GM12878 (cell line): ENCODE measurements around the gene YBX2. TPM values are rescaled to one million over a fixed set of nuclear protein-coding genes. Genes with fewer than 3 reads are reported as not detected.
A peak's percentile ranks its signal among the peaks of the same experiment; 100 is the strongest.
"Not testable (repeated sequence)": the region's sequence is repeated elsewhere in the genome, so short reads cannot be mapped to it uniquely, and the experiment has no call there.

Experiments used
- ATAC-seq: fragments of 200-7000 bp; cut with Tn5 transposase; 3 replicates; pipeline ENCODE4 v1.9.1; 2020; ENCODE audit warnings: mild to moderate bottlenecking, moderate library complexity
- BruUV-seq: library from RNA; stranded (reverse); fragments of 400-500 nt; replicated peaks from 2 replicates; lab custom pipeline; 2021; lab: Mats Ljungman, UMichigan
- CTCF ChIA-PET: fragments of 300-600 bp; sonication (Branson Sonifier 250); formaldehyde crosslinking; extraction: SDS; loops from one replicate; lab custom pipeline; 2021; ENCODE audit warnings: inconsistent platforms; lab: Yijun Ruan, JAX
- POLR2A ChIA-PET: fragments of 350-600 bp; formaldehyde crosslinking; extraction: SDS; loops from one replicate; lab custom pipeline; 2021; ENCODE audit warnings: inconsistent platforms; lab: Charles Lee
- RAD21 ChIA-PET: fragments of 300-600 bp; sonication (Branson Sonifier 250); formaldehyde crosslinking; loops from one replicate; lab custom pipeline; 2023; ENCODE audit warnings: antibody characterized with exemption; ENCODE audit not compliant: unreplicated experiment; lab: Charles Lee
- SMC1A ChIA-PET: fragments of 300-600 bp; sonication (Branson Sonifier 250); formaldehyde crosslinking; loops from one replicate; lab custom pipeline; 2023; ENCODE audit not compliant: unreplicated experiment, uncharacterized antibody; lab: Charles Lee
- DNase-seq: peaks from one replicate; pipeline ENCODE4 v3.0.0-alpha.2; 2011; ENCODE audit warnings: low read depth, low spot score
- FAIRE-seq: peaks from 3 replicates; lab custom pipeline; 2011; peaks lifted over from hg19 to GRCh38; lab: Jason Lieb, UNC
- H2AFZ ChIP-seq: 2 replicates; pipeline ENCODE4 v1.6.0; 2011; ENCODE audit warnings: low read depth, low read length, control low read depth; ENCODE audit not compliant: control insufficient read depth
- H3K27ac ChIP-seq: 2 replicates; pipeline ENCODE4 v1.5.1; 2011; ENCODE audit warnings: control low read depth; ENCODE audit not compliant: control insufficient read depth, insufficient read depth
- H3K27me3 ChIP-seq, 2 experiments: replicated peaks in 1 of 2; 2 replicates each; pipeline versions ENCODE4 v1.6.0 to v1.6.1; 2011; ENCODE audit warnings: low read length in 1 of 2; ENCODE audit not compliant: control insufficient read depth in 2 of 2, insufficient read depth in 2 of 2
- H3K36me3 ChIP-seq, 2 experiments: 2 replicates each; pipeline ENCODE4 v1.5.1; 2011; ENCODE audit warnings: low read length in 1 of 2; ENCODE audit not compliant: control insufficient read depth in 2 of 2, insufficient read depth in 2 of 2
- H3K4me1 ChIP-seq: 2 replicates; pipeline ENCODE4 v1.6.1; 2011; ENCODE audit warnings: mild to moderate bottlenecking, low read length, moderate library complexity, mixed read lengths; ENCODE audit not compliant: control insufficient read depth, insufficient read depth
- H3K4me2 ChIP-seq: 2 replicates; pipeline ENCODE4 v1.6.0; 2011; ENCODE audit warnings: control low read depth; ENCODE audit not compliant: control insufficient read depth, insufficient read depth
- H3K4me3 ChIP-seq: fragments of 200-600 bp; sonication (generic); 2 replicates; pipeline ENCODE4 v1.5.1; 2016
- H3K79me2 ChIP-seq: 2 replicates; pipeline ENCODE4 v1.6.0; 2011; ENCODE audit warnings: low read length; ENCODE audit not compliant: control insufficient read depth, insufficient read depth
- H3K9ac ChIP-seq: 2 replicates; pipeline ENCODE4 v1.8.0; 2011; ENCODE audit warnings: low read length, control low read depth, mixed read lengths; ENCODE audit not compliant: control insufficient read depth, insufficient read depth
- H3K9me3 ChIP-seq: replicated peaks from 3 replicates; pipeline ENCODE4 v1.5.1; 2011; ENCODE audit warnings: mild to moderate bottlenecking, low read length; ENCODE audit not compliant: control insufficient read depth, insufficient read depth
- H4K20me1 ChIP-seq: 2 replicates; pipeline ENCODE4 v1.6.0; 2011; ENCODE audit not compliant: control insufficient read depth, insufficient read depth
- BHLHE40 ChIP-seq, 2 experiments: fragments of 450-650 bp in 1 of 2; IDR thresholded peaks; 2 replicates each; pipeline ENCODE4 v1.6.1; 2011 to 2017; ENCODE audit warnings: low read depth in 2 of 2, borderline replicate concordance in 1 of 2, improper control_type of control experiment in 1 of 2, low read length in 1 of 2, mild to moderate bottlenecking in 1 of 2
- ESRRA ChIP-seq: IDR thresholded peaks from 2 replicates; pipeline ENCODE4 v1.6.1; 2012; ENCODE audit warnings: mild to moderate bottlenecking, low read length, improper control_type of control experiment
- HDGF ChIP-seq: fragments of 450-650 bp; IDR thresholded peaks from 2 replicates; pipeline ENCODE4 v1.6.1; 2016; ENCODE audit warnings: antibody characterized with exemption
- JUNB ChIP-seq: IDR thresholded peaks from 2 replicates; pipeline ENCODE4 v1.6.1; 2016; ENCODE audit warnings: antibody characterized with exemption, mild to moderate bottlenecking
- NR2F1 ChIP-seq: fragments of 450-650 bp; conservative IDR thresholded peaks from 2 replicates; pipeline ENCODE4 v1.6.1; 2017; ENCODE audit warnings: mild to moderate bottlenecking
- SMAD1 ChIP-seq: fragments of 450-650 bp; IDR thresholded peaks from 2 replicates; pipeline ENCODE4 v1.6.1; 2018; ENCODE audit warnings: mild to moderate bottlenecking, low read depth; ENCODE audit not compliant: partially characterized antibody
- WGBS: methylation state at CpG from one replicate; pipeline ENCODE4 v1.1.6; 2016; ENCODE audit warnings: low lambda C conversion rate; ENCODE audit not compliant: insufficient replicate concordance, insufficient coverage; ENCODE audit errors: missing lambda C conversion rate; 5-methylcytosine and 5-hydroxymethylcytosine counted together
- in situ Hi-C: fragments of 300-500 bp; cut with MboI; formaldehyde crosslinking; loops from 9 replicates; pipeline ENCODE4 v1.14.3; 2018; ENCODE audit warnings: mixed read lengths
- intact Hi-C: fragments of 100-400 bp; cut with micrococcal nuclease; formaldehyde crosslinking; loops from one replicate; pipeline ENCODE4 v1.14.2; 2022; ENCODE audit not compliant: unreplicated experiment
- polyA plus RNA-seq, 11 experiments: library from polyadenylated mRNA; depleted of rRNA in 4 of 11; unstranded in 6 of 11; stranded (reverse) in 5 of 11; fragments of >200 nt; fragmentation: Nextera tagmentation in 4 of 11; fragmentation: Illumina TruSeq in 1 of 11; extraction: Ambion mirVana in 4 of 11; extraction: Trizol in 1 of 11; gene quantifications; 1 replicate in 1 of 11; 2 replicates in 10 of 11; pipeline versions ENCODE4 v1.2.1 to v1.2.3, GENCODE V29; 2011 to 2016; ENCODE audit warnings: inconsistent platforms in 2 of 11, missing spikeins in 2 of 11, low read depth in 1 of 11
- total RNA-seq, 4 experiments: library from RNA; depleted of rRNA in 3 of 4; stranded (reverse); fragments of >200 nt in 3 of 4; fragmentation: Illumina TruSeq in 1 of 4; extraction: Trizol in 1 of 4; gene quantifications; 2 replicates each; pipeline versions ENCODE4 v1.2.1 to v1.2.3, GENCODE V29; 2013 to 2021
- TF ChIP-seq, protein P1 (sequence below): fragments of 450-650 bp; IDR thresholded peaks from 2 replicates; pipeline ENCODE4 v1.6.1; 2017; ENCODE audit warnings: antibody characterized with exemption, mild to moderate bottlenecking, moderate library complexity
- TF ChIP-seq, protein P2 (sequence below): IDR thresholded peaks from 2 replicates; pipeline ENCODE4 v1.6.1; 2012; ENCODE audit warnings: low read length, inconsistent platforms

The YBX2 gene
- total and polyA plus RNA-seq, 10 of the 15 experiments (the other 5 are each of a cell fraction or from before 2014, with no cell fraction given) = not detected

- DNase-seq, FAIRE-seq, intact Hi-C loops: not testable (repeated sequence)
- peaks cover 34% of the 10 kb centered on the region for H3K4me1 ChIP-seq
- 23% methylated on average over 13 of the region's 13 CpGs for WGBS
- CTCF ChIA-PET = interaction anchor here (0.7 to 3.8 kb wide), 15 partner anchors 9 to 352 kb away, joined by 3 to 46 read pairs (median 8); partner anchors contain the start of genes NEURL4, SENP3, TMEM102 and TMEM256
- H3K9ac ChIP-seq = peak overlapping the region; percentile 99
- H3K36me3 ChIP-seq = peaks cover 0 to 17% of the 10 kb centered on the region in 2 experiments; a peak in 2 of 4 replicates
- TF ChIP-seq BHLHE40 (IDR thresholded peaks at IDR 0.05; ENCODE audit: borderline replicate concordance in 1 of 2, low read depth in 2 of 2, low read length in 1 of 2) (peak in 1 of 2 experiments; percentile 64; a peak in 2 of 4 replicates), HDGF (0 out of 2 replicates have a peak, but pooled peaks have one; percentile 22), NR2F1 (peak; percentile 92)
- TF ChIP-seq, all 136 proteins: peak for 3; not testable (repeated sequence) for 133
- H3K27me3 ChIP-seq, BruUV-seq, H4K20me1 ChIP-seq, in situ Hi-C loops, H2AFZ ChIP-seq, H3K9me3 ChIP-seq: not testable (repeated sequence)
- peak overlapping the region; percentile 99 for H3K27ac ChIP-seq
- ChIA-PET RAD21 (interaction anchor here (0.6 to 5.2 kb wide), 16 partner anchors 9 to 351 kb away, joined by 3 to 45 read pairs (median 4); partner anchors contain the start of genes FXR2, GABARAP, KCTD11 and PLSCR3), SMC1A (interaction anchor here (0.8 to 4.5 kb wide), 13 partner anchors 7 to 290 kb away, joined by 3 to 33 read pairs (median 5); partner anchors contain the start of genes CTDNEP1, GPS2, KCTD11 and NEURL4), POLR2A (interaction anchor here (0.5 to 3.9 kb wide), 21 partner anchors 8 to 1607 kb away, joined by 3 to 52 read pairs (median 5); partner anchors contain the start of genes FXR2, GPS2, KCTD11 and POLR2A)
- H3K79me2 ChIP-seq = peaks cover 30% of the 10 kb centered on the region
- peak overlapping the region; percentile 97 for H3K4me2 ChIP-seq
- peak; percentile 16 for ATAC-seq
- peak overlapping the region; percentile 96 for H3K4me3 ChIP-seq
Measured at GRCh38 chr17:7335765-7336164, 41.3 kb upstream of the YBX2 start.

GRCh38 chr17:7334938-7335538, 40.6 kb upstream of the YBX2 start:
- intact Hi-C loops = no loop called here
- peak overlapping the region; percentile 99 for H3K27ac ChIP-seq
- TF ChIP-seq, protein P1, sequence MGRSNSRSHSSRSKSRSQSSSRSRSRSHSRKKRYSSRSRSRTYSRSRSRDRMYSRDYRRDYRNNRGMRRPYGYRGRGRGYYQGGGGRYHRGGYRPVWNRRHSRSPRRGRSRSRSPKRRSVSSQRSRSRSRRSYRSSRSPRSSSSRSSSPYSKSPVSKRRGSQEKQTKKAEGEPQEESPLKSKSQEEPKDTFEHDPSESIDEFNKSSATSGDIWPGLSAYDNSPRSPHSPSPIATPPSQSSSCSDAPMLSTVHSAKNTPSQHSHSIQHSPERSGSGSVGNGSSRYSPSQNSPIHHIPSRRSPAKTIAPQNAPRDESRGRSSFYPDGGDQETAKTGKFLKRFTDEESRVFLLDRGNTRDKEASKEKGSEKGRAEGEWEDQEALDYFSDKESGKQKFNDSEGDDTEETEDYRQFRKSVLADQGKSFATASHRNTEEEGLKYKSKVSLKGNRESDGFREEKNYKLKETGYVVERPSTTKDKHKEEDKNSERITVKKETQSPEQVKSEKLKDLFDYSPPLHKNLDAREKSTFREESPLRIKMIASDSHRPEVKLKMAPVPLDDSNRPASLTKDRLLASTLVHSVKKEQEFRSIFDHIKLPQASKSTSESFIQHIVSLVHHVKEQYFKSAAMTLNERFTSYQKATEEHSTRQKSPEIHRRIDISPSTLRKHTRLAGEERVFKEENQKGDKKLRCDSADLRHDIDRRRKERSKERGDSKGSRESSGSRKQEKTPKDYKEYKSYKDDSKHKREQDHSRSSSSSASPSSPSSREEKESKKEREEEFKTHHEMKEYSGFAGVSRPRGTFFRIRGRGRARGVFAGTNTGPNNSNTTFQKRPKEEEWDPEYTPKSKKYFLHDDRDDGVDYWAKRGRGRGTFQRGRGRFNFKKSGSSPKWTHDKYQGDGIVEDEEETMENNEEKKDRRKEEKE = no peak
- TF ChIP-seq SMAD1 (no peak), ESRRA (no peak), JUNB (no peak)
- TF ChIP-seq, protein P2, sequence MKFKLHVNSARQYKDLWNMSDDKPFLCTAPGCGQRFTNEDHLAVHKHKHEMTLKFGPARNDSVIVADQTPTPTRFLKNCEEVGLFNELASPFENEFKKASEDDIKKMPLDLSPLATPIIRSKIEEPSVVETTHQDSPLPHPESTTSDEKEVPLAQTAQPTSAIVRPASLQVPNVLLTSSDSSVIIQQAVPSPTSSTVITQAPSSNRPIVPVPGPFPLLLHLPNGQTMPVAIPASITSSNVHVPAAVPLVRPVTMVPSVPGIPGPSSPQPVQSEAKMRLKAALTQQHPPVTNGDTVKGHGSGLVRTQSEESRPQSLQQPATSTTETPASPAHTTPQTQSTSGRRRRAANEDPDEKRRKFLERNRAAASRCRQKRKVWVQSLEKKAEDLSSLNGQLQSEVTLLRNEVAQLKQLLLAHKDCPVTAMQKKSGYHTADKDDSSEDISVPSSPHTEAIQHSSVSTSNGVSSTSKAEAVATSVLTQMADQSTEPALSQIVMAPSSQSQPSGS = no peak

More at GRCh38 chr17:7334938-7335538, 40.6 kb upstream of the YBX2 start:
- no TSS peak for BruUV-seq
- RAD21 ChIA-PET = interaction anchor here (0.5 to 5.2 kb wide), 6 partner anchors 10 to 236 kb away, joined by 3 to 45 read pairs (median 8); partner anchors contain the start of genes KCTD11 and TMEM95
- H2AFZ ChIP-seq = no peak overlapping the region
- H3K4me2 ChIP-seq = peak overlapping the region; percentile 97
- no peak for DNase-seq
- peaks cover 29% of the 10 kb centered on the region for H3K79me2 ChIP-seq
- in situ Hi-C loops = no loop called here
- no peaks in the 10 kb centered on the region for H3K27me3 ChIP-seq
- no peak overlapping the region for H3K4me3 ChIP-seq
- H3K9ac ChIP-seq = no peak overlapping the region
- CTCF ChIA-PET = interaction anchor here (1.3 to 3.8 kb wide), 9 partner anchors 11 to 290 kb away, joined by 3 to 34 read pairs (median 10); partner anchors contain the start of genes SENP3, TMEM102 and TMEM256
- H3K36me3 ChIP-seq = peaks cover 0 to 12% of the 10 kb centered on the region in 2 experiments; a peak in 2 of 4 replicates
- no peaks in the 10 kb centered on the region for H4K20me1 ChIP-seq
- no peaks in the 10 kb centered on the region for H3K9me3 ChIP-seq
- no peak for ATAC-seq
- 97% methylated on average over 3 of the region's 3 CpGs for WGBS
- peaks cover 39% of the 10 kb centered on the region for H3K4me1 ChIP-seq
- FAIRE-seq = no peak
- POLR2A ChIA-PET = interaction anchor here (0.5 to 3.9 kb wide), 5 partner anchors 9 to 289 kb away, joined by 3 to 52 read pairs (median 4); no protein-coding TSS in a partner anchor
- SMC1A ChIA-PET = interaction anchor here (0.8 to 3.8 kb wide), 4 partner anchors 14 to 289 kb away, joined by 3 to 33 read pairs (median 7); partner anchors contain the start of gene TMEM95
